HepG2 (cell line): ENCODE data around the gene CES2. TPM values are rescaled to one million over a fixed set of nuclear protein-coding genes. Genes with fewer than 3 reads are reported as not detected.
A peak's percentile ranks its signal among the peaks of the same experiment; 100 is the strongest.

Experiments used
- ATAC-seq: fragments of 200-7000 bp; cut with Tn5 transposase; 3 replicates; pipeline ENCODE4 v1.9.1; 2020; ENCODE audit warnings: mild to moderate bottlenecking, moderate library complexity
- BruUV-seq: library from RNA; stranded (reverse); fragments of 400-500 nt; replicated peaks from 2 replicates; lab custom pipeline; 2021; lab: Mats Ljungman, UMichigan
- CTCF ChIA-PET: fragments of 300-600 bp; formaldehyde crosslinking; extraction: SDS; loops from one replicate; lab custom pipeline; 2021; ENCODE audit warnings: low total read pairs, inconsistent platforms, low intra/inter-chr PET ratio; lab: Yijun Ruan, JAX
- POLR2A ChIA-PET: fragments of 350-600 bp; sonication (Branson Sonifier 250); formaldehyde crosslinking; loops from one replicate; lab custom pipeline; 2020; ENCODE audit warnings: antibody characterized with exemption, inconsistent platforms; lab: Yijun Ruan, JAX
- DNase-seq: peaks from one replicate; pipeline ENCODE4 v3.0.0-alpha.2; 2015; ENCODE audit warnings: low spot score
- FAIRE-seq: peaks from 3 replicates; lab custom pipeline; 2011; peaks lifted over from hg19 to GRCh38; lab: Jason Lieb, UNC
- H2AFZ ChIP-seq: one replicate; pipeline ENCODE4 v1.6.1; 2011; ENCODE audit warnings: low read length, inconsistent platforms
- H3K27ac ChIP-seq: fragments of 300-600 bp; 3 replicates; pipeline ENCODE4 v1.8.0; 2011; ENCODE audit warnings: mixed run types, mild to moderate bottlenecking, mixed read lengths, low read length, inconsistent platforms; ENCODE audit not compliant: insufficient read depth; ENCODE audit errors: extremely low read length
- H3K27me3 ChIP-seq, 2 experiments: fragments of 200-600 bp in 1 of 2; 2 replicates in 1 of 2; 3 replicates in 1 of 2; pipeline versions ENCODE4 v1.6.0 to v1.8.0; 2011; ENCODE audit warnings: low read length in 2 of 2, mild to moderate bottlenecking in 2 of 2, moderate library complexity in 2 of 2, inconsistent platforms in 1 of 2; ENCODE audit not compliant: insufficient read depth in 2 of 2, control insufficient read depth in 1 of 2
- H3K36me3 ChIP-seq, 2 experiments: fragments of 200-600 bp in 1 of 2; replicated peaks in 1 of 2; 2 replicates in 1 of 2; 3 replicates in 1 of 2; pipeline versions ENCODE4 v1.5.1 to v1.8.0; 2011; ENCODE audit warnings: low read length in 2 of 2, inconsistent platforms in 1 of 2; ENCODE audit not compliant: insufficient read depth in 2 of 2, control insufficient read depth in 1 of 2
- H3K4me1 ChIP-seq: 2 replicates; pipeline ENCODE4 v1.5.1; 2012; ENCODE audit warnings: low read length, inconsistent platforms; ENCODE audit not compliant: insufficient read depth
- H3K4me2 ChIP-seq: 2 replicates; pipeline ENCODE4 v1.6.0; 2011; ENCODE audit warnings: low read depth, low read length, inconsistent platforms
- H3K4me3 ChIP-seq, 3 experiments: fragments of 200-600 bp in 1 of 3; sonication (generic), shearing (Covaris generic) in 1 of 3; replicated peaks in 1 of 3; 2 replicates each; pipeline ENCODE4 v1.5.1; 2011 to 2016; ENCODE audit warnings: low read length in 3 of 3, inconsistent platforms in 2 of 3, low read depth in 2 of 3, mild to moderate bottlenecking in 2 of 3, control low read depth in 1 of 3, mixed read lengths in 1 of 3; ENCODE audit not compliant: insufficient read depth in 1 of 3
- H3K79me2 ChIP-seq: one replicate; pipeline ENCODE4 v1.6.1; 2011; ENCODE audit warnings: low read length, inconsistent platforms; ENCODE audit not compliant: insufficient read depth
- H3K9ac ChIP-seq: 2 replicates; pipeline ENCODE4 v1.6.0; 2011; ENCODE audit warnings: mild to moderate bottlenecking, low read depth, low read length, inconsistent platforms; ENCODE audit not compliant: insufficient read depth
- H3K9me3 ChIP-seq: 2 replicates; pipeline ENCODE4 v1.5.1; 2012; ENCODE audit warnings: mild to moderate bottlenecking, low read length
- H4K20me1 ChIP-seq: 2 replicates; pipeline ENCODE4 v1.6.0; 2011; ENCODE audit warnings: inconsistent platforms, mild to moderate bottlenecking, low read length, moderate library complexity; ENCODE audit not compliant: insufficient read depth
- CHD4 ChIP-seq: fragments of 200-600 bp; sonication (generic); IDR thresholded peaks from 2 replicates; pipeline ENCODE4 v1.7.0; 2017; ENCODE audit warnings: mild to moderate bottlenecking, low read length, borderline replicate concordance
- MAZ ChIP-seq, 2 experiments: sonication (generic) in 1 of 2; formaldehyde crosslinking in 1 of 2; IDR thresholded peaks; 2 replicates each; pipeline versions ENCODE4 v1.5.0 to v1.6.1; 2012 to 2020; ENCODE audit warnings: low read depth in 2 of 2, mild to moderate bottlenecking in 2 of 2, borderline replicate concordance in 1 of 2, improper control_type of control experiment in 1 of 2, low read length in 1 of 2, missing genetic modification reagents in 1 of 2, moderate library complexity in 1 of 2
- NCOA5 ChIP-seq: sonication (generic); formaldehyde crosslinking; IDR thresholded peaks from 2 replicates; pipeline ENCODE4 v1.4.0; 2020; ENCODE audit warnings: missing genetic modification reagents
- NR0B2 ChIP-seq: sonication (generic); formaldehyde crosslinking; IDR thresholded peaks from 2 replicates; pipeline ENCODE4 v1.4.0; 2020; ENCODE audit warnings: mild to moderate bottlenecking, missing genetic modification reagents
- SIN3B ChIP-seq: fragments of 150-350 bp; IDR thresholded peaks from 2 replicates; pipeline ENCODE4 v1.6.1; 2014; ENCODE audit warnings: low read length
- TBX2 ChIP-seq: sonication (generic); formaldehyde crosslinking; IDR thresholded peaks from 2 replicates; pipeline ENCODE4 v1.5.0; 2020; ENCODE audit warnings: missing genetic modification reagents, mild to moderate bottlenecking, borderline replicate concordance
- TFDP1 ChIP-seq: IDR thresholded peaks from 2 replicates; pipeline ENCODE4 v1.6.1; 2016; ENCODE audit warnings: missing compliant biosample characterization, missing genetic modification reagents, borderline replicate concordance
- ZBTB2 ChIP-seq: sonication (generic); formaldehyde crosslinking; IDR thresholded peaks from 2 replicates; pipeline ENCODE4 v1.8.0; 2022; ENCODE audit warnings: low read depth, missing genetic modification reagents
- ZNF20 ChIP-seq: sonication (generic); formaldehyde crosslinking; IDR thresholded peaks from 2 replicates; pipeline ENCODE4 v1.4.0; 2020; ENCODE audit warnings: mild to moderate bottlenecking, moderate library complexity, missing genetic modification reagents
- ZNF274 ChIP-seq: sonication (generic); formaldehyde crosslinking; IDR thresholded peaks from 2 replicates; pipeline ENCODE4 v1.5.1; 2020; ENCODE audit warnings: mild to moderate bottlenecking, missing genetic modification reagents
- ZNF34 ChIP-seq: sonication (generic); formaldehyde crosslinking; IDR thresholded peaks from 2 replicates; pipeline ENCODE4 v1.4.0; 2020; ENCODE audit warnings: mild to moderate bottlenecking, missing genetic modification reagents, borderline replicate concordance
- ZNF430 ChIP-seq: sonication (generic); formaldehyde crosslinking; IDR thresholded peaks from 2 replicates; pipeline ENCODE4 v1.9.0; 2021; ENCODE audit warnings: mild to moderate bottlenecking, missing genetic modification reagents
- ZNF839 ChIP-seq: sonication (generic); formaldehyde crosslinking; IDR thresholded peaks from 2 replicates; pipeline ENCODE4 v1.4.0; 2020; ENCODE audit warnings: missing genetic modification reagents, mild to moderate bottlenecking, borderline replicate concordance
- WGBS: methylation state at CpG from one replicate; pipeline ENCODE4 v1.1.6; 2017; ENCODE audit warnings: low lambda C conversion rate; 5-methylcytosine and 5-hydroxymethylcytosine counted together
- in situ Hi-C: cut with HindIII; loops from 2 replicates; pipeline ENCODE4 v1.10.0; 2017; ENCODE audit warnings: low pct_unique_long_range_greater_than_20kb; ENCODE audit not compliant: extremely low pct_ligation_motif_present
- intact Hi-C: fragments of 100-400 bp; cut with micrococcal nuclease; formaldehyde crosslinking; loops from one replicate; pipeline ENCODE4 v1.10.0; 2022; ENCODE audit not compliant: unreplicated experiment
- polyA plus RNA-seq, 8 experiments: library from polyadenylated mRNA; depleted of rRNA in 3 of 8; stranded (reverse) in 7 of 8; unstranded in 1 of 8; fragments of >200 nt; fragmentation: Illumina TruSeq in 4 of 8; extraction: Trizol in 4 of 8; gene quantifications; 2 replicates each; pipeline versions ENCODE4 v1.2.1 to v1.2.3, GENCODE V29; 2011 to 2016; ENCODE audit warnings: low read depth in 4 of 8, missing spikeins in 1 of 8, mixed read lengths in 1 of 8; ENCODE audit not compliant: insufficient read depth in 1 of 8
- total RNA-seq, 5 experiments: library from RNA; depleted of rRNA; stranded (reverse); fragments of >200 nt; fragmentation: Illumina TruSeq; extraction: Trizol; gene quantifications; 2 replicates each; pipeline ENCODE4 v1.2.3, GENCODE V29; 2016; ENCODE audit warnings: low read depth in 1 of 5
- TF ChIP-seq, protein P1 (sequence below): IDR thresholded peaks from 2 replicates; pipeline ENCODE4 v1.6.1; 2016; ENCODE audit warnings: missing genetic modification reagents, missing compliant biosample characterization
- TF ChIP-seq, protein P2 (sequence below): IDR thresholded peaks from 2 replicates; pipeline ENCODE4 v1.6.1; 2012; ENCODE audit warnings: inconsistent platforms

CES2 gene
- total and polyA plus RNA-seq, 2 of the 13 experiments (the other 11 are each of a cell fraction or from before 2014, with no cell fraction given) = 50.6 to 63.8 TPM

- TF ChIP-seq CHD4 (peak; percentile 54; the same call in 1 of the 2 replicates), ZNF430 (CRISPR knock-in tag) (peak; percentile 47; the same call in 1 of the 2 replicates)
- TF ChIP-seq, protein P1, sequence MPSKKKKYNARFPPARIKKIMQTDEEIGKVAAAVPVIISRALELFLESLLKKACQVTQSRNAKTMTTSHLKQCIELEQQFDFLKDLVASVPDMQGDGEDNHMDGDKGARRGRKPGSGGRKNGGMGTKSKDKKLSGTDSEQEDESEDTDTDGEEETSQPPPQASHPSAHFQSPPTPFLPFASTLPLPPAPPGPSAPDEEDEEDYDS (CRISPR knock-in tag) = peak; percentile 55; the same call in 1 of the 2 replicates
Measured at GRCh38 chr16:66947302-66948065, 12.2 kb downstream of the CES2 start (continued).

GRCh38 chr16:66948134-66948836 is 13.0 kb downstream of the CES2 start:
- Histone ChIP-seq H3K27ac (no peak overlapping the region), H2AFZ (no peak overlapping the region), H3K79me2 (no peaks in the 10 kb centered on the region), H3K36me3 (peaks cover 0 to 7% of the 10 kb centered on the region in 2 experiments; a peak in 3 of 5 replicates), H3K27me3 (peaks cover 4 to 24% of the 10 kb centered on the region in 2 experiments; a peak in 4 of 5 replicates), H3K9me3 (0 out of 2 replicates have a peak, but pooled peaks cover 5% of the 10 kb centered on the region), H3K9ac (no peak overlapping the region), H3K4me1 (peaks cover 41% of the 10 kb centered on the region), H3K4me2 (peak overlapping the region; percentile 75), H3K4me3 (peak overlapping the region; percentile 35 to 64 (median 37); a peak in 5 of 6 replicates), H4K20me1 (no peaks in the 10 kb centered on the region; the same call in 1 of the 2 replicates)
- in situ Hi-C loops (no loop called here), intact Hi-C loops (no loop called here)
- ATAC-seq (peak; percentile 69), FAIRE-seq (no peak), DNase-seq (no peak)
- ChIA-PET CTCF (interaction anchor here (1.5 to 2.1 kb wide), 2 partner anchors 53 to 237 kb away, joined by 6 to 17 read pairs; no protein-coding TSS in a partner anchor), POLR2A (no interaction called here)
- no TSS peak for BruUV-seq
- 27% methylated on average over 27 of the region's 44 CpGs for WGBS
- no peak for TF ChIP-seq ZNF839 (CRISPR knock-in tag)
- TF ChIP-seq MAZ (IDR thresholded peaks at IDR 0.05; ENCODE audit: borderline replicate concordance, low read depth, low read length) = no peak
- TF ChIP-seq MAZ (CRISPR knock-in tag; IDR thresholded peaks at IDR 0.05; ENCODE audit: low read depth) = 0 out of 2 replicates have a peak, but pooled peaks have one; percentile 28
- TF ChIP-seq, protein P2, sequence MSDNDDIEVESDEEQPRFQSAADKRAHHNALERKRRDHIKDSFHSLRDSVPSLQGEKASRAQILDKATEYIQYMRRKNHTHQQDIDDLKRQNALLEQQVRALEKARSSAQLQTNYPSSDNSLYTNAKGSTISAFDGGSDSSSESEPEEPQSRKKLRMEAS = 0 out of 2 replicates have a peak, but pooled peaks have one; percentile 14
- TF ChIP-seq NCOA5 (CRISPR knock-in tag) = no peak
- no peak for TF ChIP-seq ZNF34 (CRISPR knock-in tag)
- TF ChIP-seq ZNF20 (CRISPR knock-in tag) = no peak
- no peak for TF ChIP-seq ZBTB2
- no peak for TF ChIP-seq TFDP1 (CRISPR knock-in tag)
- TF ChIP-seq SIN3B = no peak
- TF ChIP-seq NR0B2 (CRISPR knock-in tag) = no peak
- peak; percentile 25; the same call in 1 of the 2 replicates for TF ChIP-seq TBX2 (CRISPR knock-in tag)
- no peak for TF ChIP-seq ZNF274 (CRISPR knock-in tag)
